K562 (cell line): ENCODE results near the gene FNDC11. TPM values are rescaled to one million over a fixed set of nuclear protein-coding genes. Genes with fewer than 3 reads are reported as not detected.
A peak's percentile ranks its signal among the peaks of the same experiment; 100 is the strongest.

Experiments used
- ATAC-seq: fragments of 200-7000 bp; cut with Tn5 transposase; 3 replicates; pipeline ENCODE4 v1.9.1; 2020; ENCODE audit warnings: moderate library complexity
- BruUV-seq: library from RNA; stranded (reverse); fragments of 400-500 nt; replicated peaks from 2 replicates; lab custom pipeline; 2021; lab: Mats Ljungman, UMichigan
- CTCF ChIA-PET: fragments of 300-600 bp; formaldehyde crosslinking; extraction: SDS; loops from one replicate; lab custom pipeline; 2021; ENCODE audit warnings: low intra/inter-chr PET ratio; lab: Yijun Ruan, JAX
- POLR2A ChIA-PET: fragments of 300-600, 350-650 bp; sonication (Branson Sonifier 250); formaldehyde crosslinking; extraction: SDS; loops from one replicate; lab custom pipeline; 2021; ENCODE audit warnings: antibody characterized with exemption, inconsistent platforms; lab: Yijun Ruan, JAX
- DNase-seq, 4 experiments: peaks; one replicate each; pipeline versions ENCODE4 v3.0.0 to v3.0.0-alpha.2; 2011 to 2018; ENCODE audit warnings: low spot score in 3 of 4, mixed read lengths in 3 of 4; ENCODE audit errors: extremely low read depth in 1 of 4
- FAIRE-seq: peaks from 2 replicates; lab custom pipeline; 2011; peaks lifted over from hg19 to GRCh38; lab: Jason Lieb, UNC
- H2AFZ ChIP-seq: 2 replicates; pipeline ENCODE4 v1.6.0; 2011; ENCODE audit warnings: low read depth, low read length, control low read depth, inconsistent platforms
- H3K27ac ChIP-seq: fragments of 200-600 bp; 3 replicates; pipeline ENCODE4 v1.8.0; 2011; ENCODE audit warnings: low read depth, mild to moderate bottlenecking, control low read depth, inconsistent platforms, low read length, moderate library complexity, mixed read lengths; ENCODE audit errors: extremely low read depth
- H3K27me3 ChIP-seq, 2 experiments: fragments of 300-600 bp in 1 of 2; 2 replicates in 1 of 2; 3 replicates in 1 of 2; pipeline versions ENCODE4 v1.6.0 to v1.8.0; 2011; ENCODE audit warnings: inconsistent platforms in 2 of 2, low read length in 2 of 2, mild to moderate bottlenecking in 1 of 2, mixed read lengths in 1 of 2, moderate library complexity in 1 of 2; ENCODE audit not compliant: control insufficient read depth in 2 of 2, insufficient read depth in 2 of 2
- H3K36me3 ChIP-seq: fragments of 300-600 bp; 3 replicates; pipeline ENCODE4 v1.8.0; 2011; ENCODE audit warnings: mild to moderate bottlenecking, low read length, inconsistent platforms; ENCODE audit not compliant: control insufficient read depth, insufficient read depth
- H3K4me1 ChIP-seq, 2 experiments: fragments of 200-600 bp in 1 of 2; replicated peaks in 1 of 2; 2 replicates in 1 of 2; 3 replicates in 1 of 2; pipeline versions ENCODE4 v1.5.1 to v1.8.0; 2011; ENCODE audit warnings: inconsistent platforms in 2 of 2, low read length in 2 of 2, mild to moderate bottlenecking in 1 of 2, mixed read lengths in 1 of 2, moderate library complexity in 1 of 2; ENCODE audit not compliant: control insufficient read depth in 2 of 2, insufficient read depth in 2 of 2
- H3K4me2 ChIP-seq: 2 replicates; pipeline ENCODE4 v1.6.1; 2011; ENCODE audit warnings: low read length, control low read depth, inconsistent platforms, mixed read lengths; ENCODE audit not compliant: insufficient read depth
- H3K4me3 ChIP-seq: fragments of 200-600 bp; sonication (generic), shearing (Covaris generic); 2 replicates; pipeline ENCODE4 v1.5.1; 2016; ENCODE audit warnings: control low read depth, inconsistent platforms
- H3K79me2 ChIP-seq: fragments of 200-600 bp; 3 replicates; pipeline ENCODE4 v1.8.0; 2011; ENCODE audit warnings: low read length, inconsistent platforms; ENCODE audit not compliant: control insufficient read depth, insufficient read depth
- H3K9ac ChIP-seq, 2 experiments: 2 replicates each; pipeline versions ENCODE4 v1.6.0 to v1.6.1; 2011; ENCODE audit warnings: low read depth in 2 of 2, low read length in 2 of 2, control low read depth in 1 of 2, inconsistent platforms in 1 of 2, mild to moderate bottlenecking in 1 of 2, mixed read lengths in 1 of 2; ENCODE audit not compliant: insufficient read depth in 1 of 2
- H3K9me1 ChIP-seq: one replicate; pipeline ENCODE4 v1.6.0; 2011; ENCODE audit warnings: inconsistent platforms, mild to moderate bottlenecking, low read length, moderate library complexity; ENCODE audit not compliant: control insufficient read depth, insufficient read depth
- H3K9me3 ChIP-seq: replicated peaks from 2 replicates; pipeline ENCODE4 v1.5.1; 2011; ENCODE audit warnings: low read depth, low read length, inconsistent platforms; ENCODE audit not compliant: control insufficient read depth, insufficient read depth
- H4K20me1 ChIP-seq: replicated peaks from 2 replicates; pipeline ENCODE4 v1.6.1; 2011; ENCODE audit warnings: low read length, inconsistent platforms, mixed read lengths; ENCODE audit not compliant: control insufficient read depth, insufficient read depth
- BMI1 ChIP-seq: fragments of 150-350 bp; IDR thresholded peaks from 2 replicates; pipeline ENCODE4 v1.6.1; 2014; ENCODE audit warnings: low read length
- BRD9 ChIP-seq: fragments of 450-650 bp; IDR thresholded peaks from 2 replicates; pipeline ENCODE4 v1.6.1; 2018; ENCODE audit warnings: low read depth; ENCODE audit not compliant: partially characterized antibody
- CBFA2T2 ChIP-seq: fragments of 450-650 bp; conservative IDR thresholded peaks from 2 replicates; pipeline ENCODE4 v1.6.1; 2017; ENCODE audit warnings: mild to moderate bottlenecking
- EP300 ChIP-seq: IDR thresholded peaks from 2 replicates; pipeline ENCODE4 v1.6.1; 2012; ENCODE audit warnings: low read length, improper control_type of control experiment
- GATAD2B ChIP-seq: fragments of 450-650 bp; IDR thresholded peaks from 2 replicates; pipeline ENCODE4 v1.6.1; 2017; ENCODE audit warnings: mild to moderate bottlenecking, borderline replicate concordance
- JUN ChIP-seq, 2 experiments: sonication (generic) in 1 of 2; formaldehyde crosslinking in 1 of 2; IDR thresholded peaks; 2 replicates each; pipeline versions ENCODE4 v1.6.1 to v1.8.0; 2012 to 2022; ENCODE audit warnings: borderline replicate concordance in 2 of 2, mild to moderate bottlenecking in 2 of 2, improper control_type of control experiment in 1 of 2, low read depth in 1 of 2, low read length in 1 of 2, missing genetic modification reagents in 1 of 2
- KDM2B ChIP-seq: fragments of 250-450 bp; sonication (Bioruptor Pico); IDR thresholded peaks from 2 replicates; pipeline ENCODE4 v1.8.0; 2021; ENCODE audit warnings: mild to moderate bottlenecking, moderate library complexity
- MEIS2 ChIP-seq: fragments of 450-650 bp; IDR thresholded peaks from 2 replicates; pipeline ENCODE4 v1.6.1; 2014; ENCODE audit warnings: mild to moderate bottlenecking; ENCODE audit not compliant: partially characterized antibody
- NUFIP1 ChIP-seq: fragments of 450-650 bp; IDR thresholded peaks from 2 replicates; pipeline ENCODE4 v1.6.1; 2018; ENCODE audit not compliant: partially characterized antibody
- POLR2B ChIP-seq: fragments of 450-650 bp; IDR thresholded peaks from 2 replicates; pipeline ENCODE4 v1.6.1; 2018; ENCODE audit warnings: low read depth; ENCODE audit not compliant: partially characterized antibody
- RFX5 ChIP-seq: IDR thresholded peaks from 2 replicates; pipeline ENCODE4 v1.6.1; 2011; ENCODE audit warnings: low read depth, mild to moderate bottlenecking, improper control_type of control experiment, low read length
- RFX7 ChIP-seq: fragments of 250-450 bp; sonication (Bioruptor Pico); IDR thresholded peaks from 2 replicates; pipeline ENCODE4 v1.5.1; 2021; ENCODE audit warnings: mild to moderate bottlenecking
- ZBTB34 ChIP-seq: fragments of 250-450 bp; sonication (Bioruptor Pico); IDR thresholded peaks from 2 replicates; pipeline ENCODE4 v1.8.0; 2021; ENCODE audit warnings: mild to moderate bottlenecking, moderate library complexity
- ZKSCAN3 ChIP-seq: fragments of 250-450 bp; sonication (Bioruptor Pico); IDR thresholded peaks from 2 replicates; pipeline ENCODE4 v1.4.0; 2020
- ZNF655 ChIP-seq: fragments of 250-450 bp; sonication (Bioruptor Pico); IDR thresholded peaks from 2 replicates; pipeline ENCODE4 v1.5.0; 2021
- WGBS: fragments of 100-300 bp; shearing (Covaris generic); methylation state at CpG from one replicate; pipeline ENCODE4 v1.1.6; 2016; ENCODE audit warnings: low coverage, mixed read lengths; ENCODE audit not compliant: insufficient coverage; ENCODE audit errors: missing lambda C conversion rate; 5-methylcytosine and 5-hydroxymethylcytosine counted together
- in situ Hi-C: fragments of 300-500 bp; cut with MboI; formaldehyde crosslinking; loops from 4 replicates; pipeline ENCODE4 v1.15.0; 2018; ENCODE audit warnings: inconsistent platforms, mixed read lengths
- intact Hi-C: fragments of 100-400 bp; cut with micrococcal nuclease; formaldehyde crosslinking; loops from 2 replicates; pipeline ENCODE4 v1.14.2; 2022
- polyA plus RNA-seq, 8 experiments: library from polyadenylated mRNA; depleted of rRNA in 4 of 8; stranded (reverse) in 5 of 8; unstranded in 3 of 8; fragments of >200 nt; fragmentation: Nextera tagmentation in 2 of 8; fragmentation: Illumina TruSeq in 1 of 8; extraction: Ambion mirVana in 2 of 8; extraction: Trizol in 1 of 8; gene quantifications; 2 replicates each; pipeline versions ENCODE4 v1.2.1 to v1.2.3, GENCODE V29; 2011 to 2014; ENCODE audit warnings: inconsistent platforms in 1 of 8, missing spikeins in 1 of 8
- total RNA-seq, 7 experiments: library from RNA; depleted of rRNA in 6 of 7; stranded (reverse); fragments of >200 nt in 6 of 7; fragmentation: Illumina TruSeq in 2 of 7; extraction: Trizol in 2 of 7; gene quantifications; 2 replicates each; pipeline versions ENCODE4 v1.2.1 to v1.2.3, GENCODE V29; 2011 to 2021; ENCODE audit warnings: low replicate concordance in 1 of 7

FNDC11 gene
- total and polyA plus RNA-seq, 9 of the 15 experiments (the other 6 are each of a cell fraction or from before 2014, with no cell fraction given), result 0.08 to 2.3 (median 0.64) TPM; not detected in 2

GRCh38 chr20:63561624-63562396 lies 7.9 kb downstream of the FNDC11 start (continued):
- TF ChIP-seq BRD9 (no peak), GATAD2B (no peak)
- TF ChIP-seq, all 486 proteins: peak for 0

GRCh38 chr20:63562461-63563224 lies 8.7 kb downstream of the FNDC11 start:
- POLR2A ChIA-PET, result interaction anchor here (0.5 to 1.1 kb wide), 4 partner anchors 9 to 135 kb away, joined by 3 read pairs; no protein-coding TSS in a partner anchor
- no peak overlapping the region for H3K27ac ChIP-seq
- no peaks in the 10 kb centered on the region for H3K9me1 ChIP-seq
- H3K9me3 ChIP-seq, result no peaks in the 10 kb centered on the region
- no peak overlapping the region for H3K4me3 ChIP-seq
- ATAC-seq (no peak), DNase-seq (no peak), FAIRE-seq (no peak)
- H3K27me3 ChIP-seq, result peaks cover 0 to 24% of the 10 kb centered on the region in 2 experiments; a peak in 2 of 5 replicates
- intact Hi-C loops (no loop called here), in situ Hi-C loops (no loop called here)
- peaks cover 0 to 84% of the 10 kb centered on the region in 2 experiments; a peak in 3 of 5 replicates for H3K4me1 ChIP-seq
- H3K9ac ChIP-seq, result peak overlapping the region in 1 of 2 experiments; percentile 17; a peak in 1 of 4 replicates
- no peaks in the 10 kb centered on the region for H4K20me1 ChIP-seq
- WGBS, result 64% methylated on average over 40 of the region's 54 CpGs
- no peak overlapping the region for H3K4me2 ChIP-seq
- CTCF ChIA-PET, result no interaction called here
- BruUV-seq, result no TSS peak
- no peaks in the 10 kb centered on the region for H3K79me2 ChIP-seq
- TF ChIP-seq EP300 (no peak), JUN (IDR thresholded peaks at IDR 0.05; ENCODE audit: borderline replicate concordance, low read depth, low read length) (no peak), JUN (CRISPR knock-in tag; IDR thresholded peaks at IDR 0.05; ENCODE audit: borderline replicate concordance) (no peak), MEIS2 (no peak), ZKSCAN3 (CRISPR knock-in tag) (no peak), ZNF655 (CRISPR knock-in tag) (no peak), BMI1 (no peak), POLR2B (no peak), RFX5 (no peak), CBFA2T2 (no peak), KDM2B (CRISPR knock-in tag) (no peak), RFX7 (CRISPR knock-in tag) (no peak), NUFIP1 (no peak), ZBTB34 (CRISPR knock-in tag) (no peak)
- H3K36me3 ChIP-seq, result no peaks in the 10 kb centered on the region
- no peak overlapping the region for H2AFZ ChIP-seq
